Peyer's patch (tissue), 4 donors: ENCODE measurements around the gene KRT7.

Experiments
- CTCF ChIP-seq, 6 experiments: fragments of 450-650 bp in 4 of 6; fragments of 200-600 bp in 2 of 6; sonication (generic) in 1 of 6; IDR thresholded peaks; one replicate each; pipeline ENCODE4 v1.5.1; 2017 to 2019; ENCODE audit warnings: antibody characterized with exemption in 6 of 6, mild to moderate bottlenecking in 3 of 6, moderate library complexity in 1 of 6
- POLR2A ChIP-seq, 2 donors: fragments of 450-650 bp; IDR thresholded peaks; one replicate each; pipeline ENCODE4 v1.5.1; 2017; ENCODE audit warnings: antibody characterized with exemption in 2 of 2, mild to moderate bottlenecking in 2 of 2, moderate library complexity in 2 of 2

GRCh38 chr12:52259657-52260243 lies 26.7 kb downstream of the KRT7 start:
- TF ChIP-seq CTCF (IDR thresholded peaks at IDR 0.05) (no peak), POLR2A (IDR thresholded peaks at IDR 0.05) (no peak)
